ENCODE results near the gene PCSK9.
"Not testable (repeated sequence)": the region's sequence is repeated elsewhere in the genome, so short reads cannot be mapped to it uniquely, and the experiment has no call there.

PCSK9 gene

GRCh38 chr1:55092475-55092874 lies 53.1 kb downstream of the PCSK9 start:
- H3K36me3 Mint-ChIP-seq: peaks cover 100% of the 10 kb centered on the region

GRCh38 chr1:55095095-55095494 lies 55.7 kb downstream of the PCSK9 start:
- no peak for ATAC-seq
- Mint-ChIP-seq H3K9me3 (no peaks in the 10 kb centered on the region), H3K36me3 (peaks cover 100% of the 10 kb centered on the region), H3K4me1 (no peaks in the 10 kb centered on the region), H3K4me3 (no peak overlapping the region), H3K27ac (no peak overlapping the region)
- no peak for DNase-seq (ENCODE audit: low spot score in 2 of 2)

More at GRCh38 chr1:55092475-55092874, 53.1 kb downstream of the PCSK9 start:
- Mint-ChIP-seq H3K4me3 (no peak overlapping the region), H3K27ac (no peak overlapping the region), H3K4me1 (peaks cover 9% of the 10 kb centered on the region), H3K9me3 (no peaks in the 10 kb centered on the region)
- ATAC-seq (no peak), DNase-seq (ENCODE audit: low spot score in 2 of 2) (no peak)

- Mint-ChIP-seq H3K36me3 (peaks cover 100% of the 10 kb centered on the region), H3K9me3 (no peaks in the 10 kb centered on the region), H3K4me3 (no peak overlapping the region), H3K27ac (peak overlapping the region; percentile 75), H3K4me1 (peaks cover 9% of the 10 kb centered on the region)
- peak; percentile 43 for ATAC-seq
- no peak for DNase-seq (ENCODE audit: low spot score in 2 of 2)
Measured at GRCh38 chr1:55103891-55104290, 64.5 kb downstream of the PCSK9 start.

- H3K27ac Mint-ChIP-seq: no peak overlapping the region
- no peaks in the 10 kb centered on the region for H3K9me3 Mint-ChIP-seq
- H3K36me3 Mint-ChIP-seq: peaks cover 99% of the 10 kb centered on the region
- DNase-seq (ENCODE audit: low spot score in 2 of 2) (no peak), ATAC-seq (no peak)
- no peak overlapping the region for H3K4me3 Mint-ChIP-seq
- H3K4me1 Mint-ChIP-seq: peaks cover 9% of the 10 kb centered on the region
Measured at GRCh38 chr1:55107101-55107500, 67.8 kb downstream of the PCSK9 start.

- ATAC-seq; DNase-seq (ENCODE audit: low spot score in 2 of 2); H3K4me1 Mint-ChIP-seq; H3K4me3 Mint-ChIP-seq; H3K9me3 Mint-ChIP-seq: not testable (repeated sequence)
- H3K27ac Mint-ChIP-seq: peak overlapping the region; percentile 4
- H3K36me3 Mint-ChIP-seq: peaks cover 99% of the 10 kb centered on the region
Measured at GRCh38 chr1:55109005-55109404, 69.7 kb downstream of the PCSK9 start.

Data from stimulated activated effector memory CD8-positive, alpha-beta T cell treated with anti-CD3 and anti-CD28 coated beads, Interleukin-12 subunit alpha, Interleukin-12 subunit beta, amount 100 ng/mL, for 72 hours (primary cell).